Lung (tissue), 12 donors: ENCODE data around the gene PCNP. TPM values are rescaled to one million over a fixed set of nuclear protein-coding genes. Genes with fewer than 3 reads are reported as not detected.

ENCODE experiments used
- ATAC-seq: fragments of 200-7000 bp; cut with Tn5 transposase; one replicate; pipeline ENCODE4 v1.9.1; 2020; ENCODE audit warnings: moderate number of reproducible peaks; ENCODE audit not compliant: insufficient read depth, low FRiP score
- DNase-seq, 3 donors: peaks; one replicate each; pipeline ENCODE4 v3.0.0-alpha.2; 2013 to 2017
- H3K27ac ChIP-seq, 2 donors: one replicate each; pipeline ENCODE4 v1.5.1; 2013; ENCODE audit warnings: mild to moderate bottlenecking in 2 of 2, moderate library complexity in 2 of 2, control low read depth in 1 of 2, inconsistent platforms in 1 of 2, low read depth in 1 of 2, low read length in 1 of 2
- H3K27me3 ChIP-seq, 3 donors: one replicate each; pipeline ENCODE4 v1.5.1; 2013; ENCODE audit warnings: low read length in 2 of 3; ENCODE audit not compliant: control insufficient read depth in 3 of 3, insufficient read depth in 3 of 3
- H3K36me3 ChIP-seq, 4 donors: one replicate each; pipeline ENCODE4 v1.5.1; 2013; ENCODE audit warnings: low read length in 4 of 4, mild to moderate bottlenecking in 1 of 4, moderate library complexity in 1 of 4; ENCODE audit not compliant: control insufficient read depth in 4 of 4, insufficient read depth in 4 of 4
- H3K4me1 ChIP-seq, 5 donors: one replicate each; pipeline ENCODE4 v1.5.1; 2013; ENCODE audit warnings: low read length in 5 of 5, mild to moderate bottlenecking in 2 of 5, moderate library complexity in 1 of 5; ENCODE audit not compliant: control insufficient read depth in 5 of 5, insufficient read depth in 5 of 5
- H3K4me3 ChIP-seq: one replicate; pipeline ENCODE4 v1.5.1; 2013; ENCODE audit warnings: mild to moderate bottlenecking, control low read depth, moderate library complexity
- H3K9ac ChIP-seq, 2 donors: one replicate each; pipeline ENCODE4 v1.5.1; 2013; ENCODE audit warnings: low read length in 2 of 2, control low read depth in 1 of 2; ENCODE audit not compliant: insufficient read depth in 1 of 2
- H3K9me3 ChIP-seq, 4 donors: one replicate each; pipeline ENCODE4 v1.5.1; 2013; ENCODE audit warnings: low read length in 3 of 4, mild to moderate bottlenecking in 1 of 4, moderate library complexity in 1 of 4; ENCODE audit not compliant: control insufficient read depth in 4 of 4, insufficient read depth in 3 of 4
- WGBS, 2 donors: extraction: QIAGEN DNeasy Blood & Tissue Kit; methylation state at CpG; one replicate each; pipeline ENCODE4 v1.1.7; 2013; 5-methylcytosine and 5-hydroxymethylcytosine counted together
- polyA plus RNA-seq, 2 donors: library from polyadenylated mRNA; stranded (reverse); fragments of 200-250 nt; gene quantifications; one replicate each; pipeline ENCODE4 v1.2.1, GENCODE V29; 2013
- total RNA-seq, 2 donors: library from RNA; depleted of rRNA in 1 of 2; stranded (reverse); fragments of >200 nt in 1 of 2; gene quantifications; one replicate each; pipeline ENCODE4 v1.2.1, GENCODE V29; 2014 to 2021
- TF ChIP-seq, protein P1 (sequence below): IDR thresholded peaks from 2 replicates; pipeline ENCODE4 v1.5.1; 2012; ENCODE audit warnings: mild to moderate bottlenecking; ENCODE audit errors: control extremely low read depth, extremely low read depth
- donor health status: control.
- donor health status: control.
- donor health status: Bipolar disorder and iron deficiency.
- donor health status: healthy.
- donor health status: DM: yes; HTN: yes; CAD: no.

The PCNP gene
- total and polyA plus RNA-seq, 4 donors = 73.1 to 195 (median 99.7) TPM

DNA sequence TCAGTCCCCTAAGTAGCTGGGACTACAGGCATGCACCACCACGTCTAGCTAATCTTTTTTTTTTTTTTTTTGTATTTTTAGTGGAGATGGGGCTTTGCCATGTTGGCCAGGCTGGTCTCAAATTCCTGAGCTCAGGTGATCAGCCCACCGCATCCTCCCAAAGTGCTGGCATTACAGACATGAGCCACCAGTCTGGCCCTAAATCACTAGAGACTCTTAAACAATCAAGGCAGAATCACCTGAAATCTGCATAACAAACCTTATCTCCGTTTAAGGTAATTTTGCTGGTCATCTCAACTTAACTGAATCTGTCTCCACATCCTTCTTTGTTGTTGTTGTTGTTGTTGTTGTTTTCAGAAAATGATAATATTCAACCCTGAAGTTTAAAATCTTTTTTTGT lies 17.9 kb upstream of the PCNP start:
- H3K27me3 ChIP-seq = peaks cover 0 to 4% (median 3%) of the 10 kb centered on the region in 3 donors

DNA sequence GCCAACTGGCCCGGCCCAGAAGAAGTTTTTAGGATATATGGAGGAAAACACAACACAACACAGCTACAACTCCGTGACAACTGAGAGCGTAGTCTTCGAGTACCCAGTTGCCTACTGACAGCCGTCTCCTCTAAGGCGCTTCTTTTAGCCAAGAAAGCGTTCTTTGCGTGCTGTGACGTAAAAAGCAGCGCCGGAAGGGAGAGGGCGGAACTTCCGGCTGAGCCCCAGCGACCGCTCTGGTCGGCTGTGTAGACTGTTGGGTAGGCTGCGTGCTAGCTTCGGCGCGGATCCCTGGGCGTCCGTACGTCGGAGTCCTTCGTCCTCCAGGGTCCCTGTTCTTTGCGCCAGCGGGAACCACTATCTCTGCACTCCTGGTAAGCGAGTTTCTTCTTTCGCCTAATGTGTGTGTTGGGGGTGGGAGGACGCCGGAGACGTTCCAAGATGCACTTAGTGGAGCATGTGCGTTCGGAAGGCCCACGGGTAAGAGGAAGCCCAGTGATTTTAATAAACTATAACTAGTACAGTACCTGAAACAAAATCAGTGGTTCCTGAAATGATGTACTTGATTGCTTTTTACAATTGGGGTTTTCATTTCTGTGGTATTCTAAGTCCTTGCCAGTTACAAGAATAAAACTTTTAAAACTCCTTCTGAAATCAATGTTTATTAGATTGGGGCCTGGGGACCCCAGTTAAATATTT lies 12.2 kb upstream of the PCNP start, which contains the start of gene TRMT10C:
Gene TRMT10C, plus strand, starts transcription at position 239 of the 699 bp plus-strand sequence. CDS start 2,914 bp downstream, outside the sequence.
- H3K27me3 ChIP-seq = peaks cover 0 to 4% (median 0%) of the 10 kb centered on the region in 3 donors
- H3K27ac ChIP-seq = peak within 1 kb of the TSS; percentile 91 to 92
- peak within 1 kb of the TSS; percentile 90 to 99 for H3K9ac ChIP-seq
- ATAC-seq (peak; percentile 98), DNase-seq (peak; percentile 95 to 97 (median 96))
- TF ChIP-seq, protein P1, sequence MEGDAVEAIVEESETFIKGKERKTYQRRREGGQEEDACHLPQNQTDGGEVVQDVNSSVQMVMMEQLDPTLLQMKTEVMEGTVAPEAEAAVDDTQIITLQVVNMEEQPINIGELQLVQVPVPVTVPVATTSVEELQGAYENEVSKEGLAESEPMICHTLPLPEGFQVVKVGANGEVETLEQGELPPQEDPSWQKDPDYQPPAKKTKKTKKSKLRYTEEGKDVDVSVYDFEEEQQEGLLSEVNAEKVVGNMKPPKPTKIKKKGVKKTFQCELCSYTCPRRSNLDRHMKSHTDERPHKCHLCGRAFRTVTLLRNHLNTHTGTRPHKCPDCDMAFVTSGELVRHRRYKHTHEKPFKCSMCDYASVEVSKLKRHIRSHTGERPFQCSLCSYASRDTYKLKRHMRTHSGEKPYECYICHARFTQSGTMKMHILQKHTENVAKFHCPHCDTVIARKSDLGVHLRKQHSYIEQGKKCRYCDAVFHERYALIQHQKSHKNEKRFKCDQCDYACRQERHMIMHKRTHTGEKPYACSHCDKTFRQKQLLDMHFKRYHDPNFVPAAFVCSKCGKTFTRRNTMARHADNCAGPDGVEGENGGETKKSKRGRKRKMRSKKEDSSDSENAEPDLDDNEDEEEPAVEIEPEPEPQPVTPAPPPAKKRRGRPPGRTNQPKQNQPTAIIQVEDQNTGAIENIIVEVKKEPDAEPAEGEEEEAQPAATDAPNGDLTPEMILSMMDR = no peak
- H3K4me1 ChIP-seq = peaks cover 0 to 12% (median 5%) of the 10 kb centered on the region in 5 donors
- H3K36me3 ChIP-seq = peaks cover 0 to 20% (median 11%) of the 10 kb centered on the region in 4 donors
- WGBS, 2 donors = 0% methylated on average over 35 of the region's 35 CpGs
- peak within 1 kb of the TSS; percentile 89 for H3K4me3 ChIP-seq
- H3K9me3 ChIP-seq = no peaks in the 10 kb centered on the region

More for the DNA sequence above, 17.9 kb upstream of the PCNP start:
- WGBS, 2 donors = 59 to 64% methylated on average over 3 of the region's 3 CpGs
- H3K27ac ChIP-seq = no peak overlapping the region
- no peaks in the 10 kb centered on the region for H3K36me3 ChIP-seq
- no peaks in the 10 kb centered on the region for H3K4me1 ChIP-seq
- H3K9ac ChIP-seq = no peak overlapping the region
- ATAC-seq = no peak
- no peak overlapping the region for H3K4me3 ChIP-seq
- H3K9me3 ChIP-seq = no peaks in the 10 kb centered on the region
- DNase-seq = no peak
- TF ChIP-seq, protein P1 = no peak

DNA sequence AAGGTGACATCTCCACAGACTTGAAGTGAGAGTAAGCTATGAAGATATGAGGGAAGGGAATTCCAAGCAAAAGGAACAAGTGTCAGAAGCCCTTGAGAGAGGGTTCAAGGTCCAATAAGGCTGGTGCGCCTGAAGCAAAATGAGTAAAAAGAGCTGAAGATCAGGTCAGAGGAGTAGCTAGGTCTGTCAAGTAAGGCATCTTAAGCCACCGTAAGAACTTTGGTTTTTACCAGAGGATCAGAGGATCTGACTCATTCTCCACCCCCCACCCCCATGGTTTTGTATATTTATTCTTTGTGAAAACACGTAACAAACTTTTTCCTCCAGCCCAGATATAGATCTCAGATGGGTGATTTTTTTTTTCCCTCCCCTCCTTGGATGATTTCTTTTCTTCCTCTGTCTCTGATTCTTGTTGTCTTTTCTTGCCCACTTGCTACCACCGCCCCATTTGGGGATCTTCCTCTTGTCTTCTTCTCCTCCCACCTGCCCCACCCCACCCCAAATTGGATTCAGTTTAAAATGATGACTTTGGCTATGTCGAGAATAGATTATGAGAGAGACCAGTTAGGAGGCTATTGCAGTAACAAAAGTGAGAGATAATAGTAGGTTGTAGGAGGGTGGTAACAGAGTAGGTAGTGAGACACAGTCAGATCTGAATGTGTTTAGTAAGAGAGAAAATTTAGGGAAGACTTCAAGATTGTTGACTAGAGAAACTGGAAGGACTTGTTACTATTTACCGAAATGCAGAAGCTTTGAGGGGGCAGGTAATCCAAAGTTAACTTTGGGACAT lies 6.3 kb upstream of the PCNP start:
- Histone ChIP-seq H3K27me3 (no peaks in the 10 kb centered on the region), H3K36me3 (peaks cover 3 to 23% (median 11%) of the 10 kb centered on the region in 4 donors), H3K9ac (no peak overlapping the region), H3K4me1 (peaks cover 0 to 10% (median 4%) of the 10 kb centered on the region in 5 donors), H3K9me3 (no peaks in the 10 kb centered on the region), H3K4me3 (no peak overlapping the region), H3K27ac (no peak overlapping the region)
- DNase-seq (no peak), ATAC-seq (no peak)
- 91 to 94% methylated on average over 6 of the region's 6 CpGs for WGBS, 2 donors
- TF ChIP-seq, protein P1 = no peak
